ENCODE measurements around the gene TMEM72. TPM values are rescaled to one million over a fixed set of nuclear protein-coding genes. Genes with fewer than 3 reads are reported as not detected.

Gene TMEM72
- polyA plus RNA-seq, 1 donor (not counting 4 experiments of a cell fraction or from before 2014, with no cell fraction given) = not detected

GRCh38 chr10:44910602-44911001 is 535 bp upstream of the TMEM72 start:
- no peaks in the 10 kb centered on the region for H3K36me3 ChIP-seq (ENCODE audit: control insufficient read depth in 2 of 2, extremely low read depth in 1 of 2, insufficient read depth in 2 of 2, low read length in 2 of 2)
- no peak overlapping the region for H3K9ac ChIP-seq (ENCODE audit: control insufficient read depth, extremely low read depth, insufficient read depth, low read length)
- no peaks in the 10 kb centered on the region for H3K4me1 ChIP-seq (ENCODE audit: control insufficient read depth, extremely low read depth, insufficient read depth, low read length)
- no peak overlapping the region for H3K4me3 ChIP-seq (ENCODE audit: control insufficient read depth in 2 of 3, extremely low read depth in 1 of 3, insufficient read depth in 2 of 3, low read depth in 1 of 3, low read length in 3 of 3)
- no peaks in the 10 kb centered on the region for H3K27me3 ChIP-seq (ENCODE audit: control insufficient read depth, extremely low read depth, insufficient read depth, low read length)
- no peak for TF ChIP-seq CTCF (optimal IDR thresholded peaks at IDR 0.05 in 1 of 3, IDR thresholded peaks at IDR 0.05 in 1 of 3, conservative IDR thresholded peaks at IDR 0.05 in 1 of 3; ENCODE audit: extremely low read depth in 1 of 3, insufficient read depth in 2 of 3, low read length in 3 of 3)
- no peak for TF ChIP-seq EZH2 (IDR thresholded peaks at IDR 0.05; ENCODE audit: low read length)
- H3K9me1 ChIP-seq (ENCODE audit: control insufficient read depth, extremely low read depth, insufficient read depth, low read length) = no peaks in the 10 kb centered on the region
- dilution Hi-C loops (cut with MboI; ENCODE audit: extremely low pct_ligation_motif_present, low sequenced_read_pairs) = no loop called here
- no peaks in the 10 kb centered on the region for H3K79me2 ChIP-seq (ENCODE audit: control insufficient read depth, insufficient read depth, low read length)
- no peak overlapping the region for H3K27ac ChIP-seq (ENCODE audit: control insufficient read depth, insufficient read depth, low read length)
- FAIRE-seq = no peak
- no peak overlapping the region for H2AFZ ChIP-seq (ENCODE audit: control insufficient read depth, low read length)
- H3K4me2 ChIP-seq (ENCODE audit: control insufficient read depth, extremely low read depth, insufficient read depth, low read depth, low read length) = no peak overlapping the region
- no peak for DNase-seq (ENCODE audit: low read depth, low spot score)
- no peaks in the 10 kb centered on the region for H4K20me1 ChIP-seq (ENCODE audit: control insufficient read depth, extremely low read depth, insufficient read depth, low read length)
- H3K9me3 ChIP-seq (ENCODE audit: control insufficient read depth, low read depth, low read length) = no peaks in the 10 kb centered on the region

- no peak overlapping the region for H3K4me2 ChIP-seq (ENCODE audit: control insufficient read depth, extremely low read depth, insufficient read depth, low read depth, low read length)
Measured at GRCh38 chr10:44911951-44912350, 814 bp downstream of the TMEM72 start.

More at GRCh38 chr10:44911951-44912350, 814 bp downstream of the TMEM72 start:
- Histone ChIP-seq H3K9me3 (ENCODE audit: control insufficient read depth, low read depth, low read length) (no peaks in the 10 kb centered on the region), H3K27ac (ENCODE audit: control insufficient read depth, insufficient read depth, low read length) (no peak overlapping the region), H3K27me3 (ENCODE audit: control insufficient read depth, extremely low read depth, insufficient read depth, low read length) (no peaks in the 10 kb centered on the region), H3K9ac (ENCODE audit: control insufficient read depth, extremely low read depth, insufficient read depth, low read length) (no peak overlapping the region), H2AFZ (ENCODE audit: control insufficient read depth, low read length) (no peak overlapping the region), H4K20me1 (ENCODE audit: control insufficient read depth, extremely low read depth, insufficient read depth, low read length) (no peaks in the 10 kb centered on the region), H3K4me1 (ENCODE audit: control insufficient read depth, extremely low read depth, insufficient read depth, low read length) (no peaks in the 10 kb centered on the region), H3K4me3 (ENCODE audit: control insufficient read depth in 2 of 3, extremely low read depth in 1 of 3, insufficient read depth in 2 of 3, low read depth in 1 of 3, low read length in 3 of 3) (no peak overlapping the region), H3K36me3 (ENCODE audit: control insufficient read depth in 2 of 2, extremely low read depth in 1 of 2, insufficient read depth in 2 of 2, low read length in 2 of 2) (no peaks in the 10 kb centered on the region), H3K9me1 (ENCODE audit: control insufficient read depth, extremely low read depth, insufficient read depth, low read length) (no peaks in the 10 kb centered on the region), H3K79me2 (ENCODE audit: control insufficient read depth, insufficient read depth, low read length) (no peaks in the 10 kb centered on the region)
- DNase-seq (ENCODE audit: low read depth, low spot score) = no peak
- no peak for FAIRE-seq
- dilution Hi-C loops (cut with MboI; ENCODE audit: extremely low pct_ligation_motif_present, low sequenced_read_pairs) = no loop called here
- TF ChIP-seq EZH2 (IDR thresholded peaks at IDR 0.05; ENCODE audit: low read length) (no peak), CTCF (optimal IDR thresholded peaks at IDR 0.05 in 1 of 3, IDR thresholded peaks at IDR 0.05 in 1 of 3, conservative IDR thresholded peaks at IDR 0.05 in 1 of 3; ENCODE audit: extremely low read depth in 1 of 3, insufficient read depth in 2 of 3, low read length in 3 of 3) (no peak)
